22Rv1 (cell line): ENCODE data around the gene SPINT1.

Source experiments
- CTCF ChIP-seq: fragments of 450-650 bp; IDR thresholded peaks from 2 replicates; pipeline ENCODE4 v1.5.1; 2017; ENCODE audit warnings: mild to moderate bottlenecking
- ZFX ChIP-seq: fragments of 450-650 bp; IDR thresholded peaks from 2 replicates; pipeline ENCODE4 v1.6.1; 2017; ENCODE audit warnings: antibody characterized with exemption, borderline replicate concordance

DNA sequence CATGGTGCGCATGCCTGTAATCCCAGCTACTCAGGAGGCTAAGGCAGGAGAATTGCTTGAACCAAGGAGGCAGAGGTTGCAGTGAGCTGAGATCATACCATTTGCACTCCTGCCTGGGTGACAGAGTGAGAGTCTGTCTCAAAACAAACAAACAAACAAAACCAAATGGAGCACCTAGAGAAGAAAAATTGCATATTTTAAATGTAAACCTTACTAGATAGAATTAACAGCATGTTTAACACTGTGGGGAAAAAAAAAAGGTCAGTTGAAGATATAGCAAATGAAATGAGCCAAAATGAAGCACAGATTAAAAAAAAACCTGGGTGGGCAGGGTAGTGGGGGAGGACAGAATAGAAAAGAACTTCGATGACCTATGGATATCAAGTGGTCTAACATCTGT, 22.7 kb upstream of the SPINT1 start:
- TF ChIP-seq CTCF (no peak), ZFX (no peak)
